Ecto neural progenitor cell (in vitro differentiated cells): ENCODE results near the gene INTS11.
"Not testable (repeated sequence)": the region's sequence is repeated elsewhere in the genome, so short reads cannot be mapped to it uniquely, and the experiment has no call there.

Source experiments
- DNase-seq: peaks from one replicate; pipeline ENCODE4 v3.0.0-alpha.2; 2018; ENCODE audit warnings: low spot score

INTS11 gene

GRCh38 chr1:1329304-1330210 lies 5.1 kb upstream of the INTS11 start:
- no peak for DNase-seq

- no peak for DNase-seq
Measured at GRCh38 chr1:1328254-1328653, 3.8 kb upstream of the INTS11 start.

GRCh38 chr1:1327291-1327690 lies 2.8 kb upstream of the INTS11 start:
- no peak for DNase-seq

GRCh38 chr1:1326075-1326605 lies 1.7 kb upstream of the INTS11 start:
- no peak for DNase-seq

GRCh38 chr1:1325288-1326074 lies 1.0 kb upstream of the INTS11 start:
- no peak for DNase-seq

- no peak for DNase-seq
Measured at GRCh38 chr1:1324084-1324523, 356 bp downstream of the INTS11 start.

GRCh38 chr1:1322952-1323351 lies 1.5 kb downstream of the INTS11 start:
- no peak for DNase-seq

- no peak for DNase-seq
Measured at GRCh38 chr1:1322418-1322817, 2.0 kb downstream of the INTS11 start.

GRCh38 chr1:1321477-1321876 lies 3.0 kb downstream of the INTS11 start:
- DNase-seq = no peak

- no peak for DNase-seq
Measured at GRCh38 chr1:1320666-1321448, 3.6 kb downstream of the INTS11 start.

- DNase-seq = no peak
Measured at GRCh38 chr1:1319646-1319941, 4.9 kb downstream of the INTS11 start.

GRCh38 chr1:1318777-1319645 lies 5.4 kb downstream of the INTS11 start:
- DNase-seq = no peak

GRCh38 chr1:1318131-1318652 lies 6.3 kb downstream of the INTS11 start:
- DNase-seq = no peak

- DNase-seq = no peak
Measured at GRCh38 chr1:1317420-1317819, 7.0 kb downstream of the INTS11 start.

- not testable (repeated sequence) for DNase-seq
Measured at GRCh38 chr1:1316199-1316598, 8.3 kb downstream of the INTS11 start.

GRCh38 chr1:1315435-1315954 lies 9.0 kb downstream of the INTS11 start:
- DNase-seq = no peak

GRCh38 chr1:1314678-1315335 lies 9.7 kb downstream of the INTS11 start:
- no peak for DNase-seq

GRCh38 chr1:1314237-1314586 lies 10.2 kb downstream of the INTS11 start:
- no peak for DNase-seq

GRCh38 chr1:1313500-1314236 lies 10.8 kb downstream of the INTS11 start:
- no peak for DNase-seq
